ENCODE measurements around the gene CEP295NL. TPM values are rescaled to one million over a fixed set of nuclear protein-coding genes. Genes with fewer than 3 reads are reported as not detected.

CEP295NL gene
- total RNA-seq, 1 donor from 2014 or later = 2.6 TPM

- Mint-ChIP-seq H3K9me3 (ENCODE audit: low read depth) (no peaks in the 10 kb centered on the region), H3K36me3 (ENCODE audit: insufficient read depth) (no peaks in the 10 kb centered on the region), H3K4me1 (ENCODE audit: low read depth) (peaks cover 31% of the 10 kb centered on the region), H3K27ac (no peak overlapping the region), H3K4me3 (ENCODE audit: low read depth) (no peak overlapping the region), H3K27me3 (no peaks in the 10 kb centered on the region)
- DNase-seq (ENCODE audit: low spot score, unreplicated experiment) = no peak
- no peak for TF ChIP-seq CTCF (IDR thresholded peaks at IDR 0.05; ENCODE audit: unreplicated experiment)
Measured at GRCh38 chr17:78920528-78920927, 17.5 kb upstream of the CEP295NL start.

- no peaks in the 10 kb centered on the region for H3K9me3 Mint-ChIP-seq (ENCODE audit: low read depth)
- H3K4me1 Mint-ChIP-seq (ENCODE audit: low read depth) = peaks cover 34% of the 10 kb centered on the region
- H3K4me3 Mint-ChIP-seq (ENCODE audit: low read depth) = no peak overlapping the region
- TF ChIP-seq CTCF (IDR thresholded peaks at IDR 0.05; ENCODE audit: unreplicated experiment) = no peak
- peaks cover 2% of the 10 kb centered on the region for H3K36me3 Mint-ChIP-seq (ENCODE audit: insufficient read depth)
- DNase-seq (ENCODE audit: low spot score, unreplicated experiment) = no peak
- H3K27ac Mint-ChIP-seq = peak overlapping the region; percentile 22
- no peaks in the 10 kb centered on the region for H3K27me3 Mint-ChIP-seq
Measured at GRCh38 chr17:78919861-78920450, 17.0 kb upstream of the CEP295NL start.

GRCh38 chr17:78918979-78919378, 16.0 kb upstream of the CEP295NL start:
- H3K4me1 Mint-ChIP-seq (ENCODE audit: low read depth) = peaks cover 34% of the 10 kb centered on the region
- peaks cover 2% of the 10 kb centered on the region for H3K36me3 Mint-ChIP-seq (ENCODE audit: insufficient read depth)
- DNase-seq (ENCODE audit: low spot score, unreplicated experiment) = no peak
- no peaks in the 10 kb centered on the region for H3K9me3 Mint-ChIP-seq (ENCODE audit: low read depth)
- TF ChIP-seq CTCF (IDR thresholded peaks at IDR 0.05; ENCODE audit: unreplicated experiment) = no peak
- no peaks in the 10 kb centered on the region for H3K27me3 Mint-ChIP-seq
- H3K4me3 Mint-ChIP-seq (ENCODE audit: low read depth) = no peak overlapping the region
- H3K27ac Mint-ChIP-seq = no peak overlapping the region

- Mint-ChIP-seq H3K4me1 (ENCODE audit: low read depth) (peaks cover 25% of the 10 kb centered on the region), H3K27me3 (no peaks in the 10 kb centered on the region), H3K36me3 (ENCODE audit: insufficient read depth) (peaks cover 2% of the 10 kb centered on the region), H3K4me3 (ENCODE audit: low read depth) (no peak overlapping the region), H3K9me3 (ENCODE audit: low read depth) (no peaks in the 10 kb centered on the region), H3K27ac (peak overlapping the region; percentile 57)
- TF ChIP-seq CTCF (IDR thresholded peaks at IDR 0.05; ENCODE audit: unreplicated experiment) = no peak
- no peak for DNase-seq (ENCODE audit: low spot score, unreplicated experiment)
Measured at GRCh38 chr17:78917451-78918275, 14.7 kb upstream of the CEP295NL start.

GRCh38 chr17:78915872-78916632, 13.1 kb upstream of the CEP295NL start:
- H3K36me3 Mint-ChIP-seq (ENCODE audit: insufficient read depth) = peaks cover 3% of the 10 kb centered on the region
- H3K27ac Mint-ChIP-seq = peak overlapping the region; percentile 64
- no peaks in the 10 kb centered on the region for H3K9me3 Mint-ChIP-seq (ENCODE audit: low read depth)
- no peak for DNase-seq (ENCODE audit: low spot score, unreplicated experiment)
- TF ChIP-seq CTCF (IDR thresholded peaks at IDR 0.05; ENCODE audit: unreplicated experiment) = no peak
- H3K4me1 Mint-ChIP-seq (ENCODE audit: low read depth) = peaks cover 19% of the 10 kb centered on the region
- no peaks in the 10 kb centered on the region for H3K27me3 Mint-ChIP-seq
- no peak overlapping the region for H3K4me3 Mint-ChIP-seq (ENCODE audit: low read depth)
